Gastrocnemius medialis (tissue), 4 donors: ENCODE data around the gene IMPA2.

ENCODE experiments used
- CTCF ChIP-seq, 5 experiments: fragments of 450-650 bp in 3 of 5; fragments of 200-600 bp in 2 of 5; sonication (generic) in 2 of 5; IDR thresholded peaks in 4 of 5; conservative IDR thresholded peaks in 1 of 5; 1 replicate in 4 of 5; 2 replicates in 1 of 5; pipeline ENCODE4 v1.5.1; 2016 to 2019; ENCODE audit warnings: antibody characterized with exemption in 5 of 5, mild to moderate bottlenecking in 3 of 5, moderate library complexity in 3 of 5
- POLR2A ChIP-seq, 2 donors: fragments of 450-650 bp; IDR thresholded peaks; one replicate each; pipeline ENCODE4 v1.6.1; 2017; ENCODE audit warnings: antibody characterized with exemption in 2 of 2, mild to moderate bottlenecking in 2 of 2, moderate library complexity in 2 of 2

DNA sequence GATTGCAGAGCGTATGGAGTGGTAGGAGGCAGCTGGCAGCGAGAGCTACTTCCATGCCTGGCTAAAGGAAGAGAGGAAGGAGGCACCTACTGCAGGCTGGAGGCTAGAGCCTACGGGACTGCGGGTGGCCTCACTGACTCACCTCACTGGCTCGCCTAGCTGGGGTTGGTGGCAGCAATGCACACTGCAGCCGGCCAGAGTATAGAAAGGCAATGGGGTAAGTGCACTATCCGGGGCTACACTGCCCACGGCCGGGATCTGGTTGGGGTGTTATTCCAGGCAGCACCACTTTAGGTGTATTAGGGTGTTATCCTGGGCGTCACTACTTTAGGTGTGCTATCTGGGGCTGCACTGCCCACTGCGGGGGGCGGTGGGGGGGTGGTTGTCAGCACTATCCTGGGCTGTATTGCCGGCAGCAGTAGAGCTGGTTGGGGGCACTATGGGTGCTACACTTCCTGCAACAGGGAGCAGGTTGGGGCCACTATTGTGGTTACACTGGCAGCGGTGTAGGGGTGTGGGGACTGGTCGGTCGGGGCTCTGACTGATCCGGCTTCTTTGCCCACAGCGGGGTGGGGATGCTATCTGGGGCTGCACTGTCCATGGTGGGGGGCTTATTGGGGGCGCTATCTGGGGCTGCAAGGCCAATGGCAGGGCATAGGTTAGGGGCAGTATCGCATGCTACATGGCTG lies 79.0 kb downstream of the IMPA2 start:
- TF ChIP-seq CTCF (IDR thresholded peaks at IDR 0.05 in 4 of 5, conservative IDR thresholded peaks at IDR 0.05 in 1 of 5) (no peak), POLR2A (IDR thresholded peaks at IDR 0.05) (no peak)
